SU-DHL-6 (cell line): ENCODE results near the gene EME1.

Source experiments
- EZH2phosphoT487 ChIP-seq: fragments of 200-600 bp; sonication (generic), shearing (Covaris generic); conservative IDR thresholded peaks from 2 replicates; pipeline ENCODE4 v1.6.1; 2018; ENCODE audit warnings: mild to moderate bottlenecking, antibody characterized with exemption, low read length, moderate library complexity, mixed read lengths
- TF ChIP-seq, protein P1 (sequence below): fragments of 200-600 bp; sonication (generic); IDR thresholded peaks from one replicate; pipeline ENCODE4 v1.5.1; 2017; ENCODE audit warnings: antibody characterized with exemption, mild to moderate bottlenecking, low read length, moderate library complexity; ENCODE audit not compliant: insufficient read depth, poor library complexity, severe bottlenecking

DNA sequence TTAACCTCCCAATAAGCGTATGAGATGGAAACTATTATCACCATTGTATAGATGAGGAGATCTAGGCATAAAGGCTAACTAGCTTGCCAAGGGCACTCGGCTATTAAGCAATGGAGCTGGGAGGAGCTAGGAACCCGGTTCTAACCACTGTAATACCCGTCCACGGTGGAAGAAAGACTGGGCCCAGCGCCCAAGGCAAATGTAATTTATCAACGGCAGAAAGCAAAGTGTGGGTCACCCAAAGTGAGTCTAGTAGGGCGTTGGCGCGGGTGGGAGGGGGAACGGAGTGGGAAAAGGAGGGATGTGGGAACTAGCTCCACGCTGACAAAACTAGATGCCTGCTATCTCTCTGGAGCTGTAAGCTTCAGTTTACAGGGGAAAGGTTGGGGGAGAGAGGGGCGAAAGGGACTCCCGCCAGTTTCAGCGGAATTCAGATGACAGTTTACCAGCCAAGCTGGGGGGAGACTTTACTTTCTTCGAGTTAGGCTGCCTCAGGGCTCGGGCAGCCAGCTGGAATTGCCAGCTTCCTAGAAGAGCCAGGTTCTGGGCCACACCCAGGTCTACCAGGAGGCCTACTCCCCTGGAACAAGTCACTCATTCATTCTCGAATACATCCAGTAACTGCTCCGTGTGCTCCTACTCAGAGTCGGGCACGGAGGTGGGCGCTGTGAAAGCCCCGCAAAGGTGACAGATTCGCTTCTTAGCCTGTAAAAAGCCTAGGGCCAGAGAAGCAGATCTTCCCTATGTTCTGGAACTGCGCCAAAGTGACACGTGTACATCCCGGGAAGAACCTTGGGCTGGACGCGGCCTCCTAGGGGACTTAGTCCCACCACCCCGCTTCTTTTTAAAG is 23.5 kb downstream of the EME1 start:
- TF ChIP-seq, protein P1, sequence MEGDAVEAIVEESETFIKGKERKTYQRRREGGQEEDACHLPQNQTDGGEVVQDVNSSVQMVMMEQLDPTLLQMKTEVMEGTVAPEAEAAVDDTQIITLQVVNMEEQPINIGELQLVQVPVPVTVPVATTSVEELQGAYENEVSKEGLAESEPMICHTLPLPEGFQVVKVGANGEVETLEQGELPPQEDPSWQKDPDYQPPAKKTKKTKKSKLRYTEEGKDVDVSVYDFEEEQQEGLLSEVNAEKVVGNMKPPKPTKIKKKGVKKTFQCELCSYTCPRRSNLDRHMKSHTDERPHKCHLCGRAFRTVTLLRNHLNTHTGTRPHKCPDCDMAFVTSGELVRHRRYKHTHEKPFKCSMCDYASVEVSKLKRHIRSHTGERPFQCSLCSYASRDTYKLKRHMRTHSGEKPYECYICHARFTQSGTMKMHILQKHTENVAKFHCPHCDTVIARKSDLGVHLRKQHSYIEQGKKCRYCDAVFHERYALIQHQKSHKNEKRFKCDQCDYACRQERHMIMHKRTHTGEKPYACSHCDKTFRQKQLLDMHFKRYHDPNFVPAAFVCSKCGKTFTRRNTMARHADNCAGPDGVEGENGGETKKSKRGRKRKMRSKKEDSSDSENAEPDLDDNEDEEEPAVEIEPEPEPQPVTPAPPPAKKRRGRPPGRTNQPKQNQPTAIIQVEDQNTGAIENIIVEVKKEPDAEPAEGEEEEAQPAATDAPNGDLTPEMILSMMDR = no peak
- TF ChIP-seq EZH2phosphoT487 = no peak
